Gastroesophageal sphincter (tissue), 3 donors: ENCODE results near the gene FAM219A.

ENCODE experiments used
- EP300 ChIP-seq: sonication (generic); formaldehyde crosslinking; IDR thresholded peaks from one replicate; pipeline ENCODE4 v1.6.1; 2017; ENCODE audit warnings: antibody characterized with exemption, mild to moderate bottlenecking
- POLR2A ChIP-seq, 2 donors: fragments of 450-650 bp; IDR thresholded peaks; one replicate each; pipeline ENCODE4 v1.6.1; 2017; ENCODE audit warnings: antibody characterized with exemption in 2 of 2, mild to moderate bottlenecking in 2 of 2, moderate library complexity in 1 of 2
- POLR2AphosphoS5 ChIP-seq: sonication (generic); formaldehyde crosslinking; IDR thresholded peaks from one replicate; pipeline ENCODE4 v1.6.1; 2017; ENCODE audit warnings: antibody characterized with exemption
- TF ChIP-seq, protein P1 (sequence below), 4 experiments: fragments of 200-600 bp in 2 of 4; fragments of 450-650 bp in 2 of 4; sonication (generic) in 1 of 4; IDR thresholded peaks; one replicate each; pipeline ENCODE4 v1.5.1; 2017 to 2019; ENCODE audit warnings: antibody characterized with exemption in 4 of 4, mild to moderate bottlenecking in 2 of 4, moderate library complexity in 2 of 4

GRCh38 chr9:34446951-34447350 lies 11.4 kb downstream of the FAM219A start:
- TF ChIP-seq, protein P1, sequence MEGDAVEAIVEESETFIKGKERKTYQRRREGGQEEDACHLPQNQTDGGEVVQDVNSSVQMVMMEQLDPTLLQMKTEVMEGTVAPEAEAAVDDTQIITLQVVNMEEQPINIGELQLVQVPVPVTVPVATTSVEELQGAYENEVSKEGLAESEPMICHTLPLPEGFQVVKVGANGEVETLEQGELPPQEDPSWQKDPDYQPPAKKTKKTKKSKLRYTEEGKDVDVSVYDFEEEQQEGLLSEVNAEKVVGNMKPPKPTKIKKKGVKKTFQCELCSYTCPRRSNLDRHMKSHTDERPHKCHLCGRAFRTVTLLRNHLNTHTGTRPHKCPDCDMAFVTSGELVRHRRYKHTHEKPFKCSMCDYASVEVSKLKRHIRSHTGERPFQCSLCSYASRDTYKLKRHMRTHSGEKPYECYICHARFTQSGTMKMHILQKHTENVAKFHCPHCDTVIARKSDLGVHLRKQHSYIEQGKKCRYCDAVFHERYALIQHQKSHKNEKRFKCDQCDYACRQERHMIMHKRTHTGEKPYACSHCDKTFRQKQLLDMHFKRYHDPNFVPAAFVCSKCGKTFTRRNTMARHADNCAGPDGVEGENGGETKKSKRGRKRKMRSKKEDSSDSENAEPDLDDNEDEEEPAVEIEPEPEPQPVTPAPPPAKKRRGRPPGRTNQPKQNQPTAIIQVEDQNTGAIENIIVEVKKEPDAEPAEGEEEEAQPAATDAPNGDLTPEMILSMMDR (IDR thresholded peaks at IDR 0.05): no peak
- TF ChIP-seq EP300 (no peak), POLR2AphosphoS5 (no peak), POLR2A (IDR thresholded peaks at IDR 0.05) (no peak)
